GM23338 (cell line): ENCODE data around the gene PGBD2.

ENCODE experiments used
- CTCF ChIP-seq, 2 experiments: fragments of 200-600 bp in 1 of 2; sonication (generic) in 1 of 2; conservative IDR thresholded peaks; 2 replicates each; pipeline versions ENCODE4 v1.5.1 to v1.6.1; 2016 to 2017; ENCODE audit warnings: antibody characterized with exemption in 2 of 2, low read depth in 2 of 2, mild to moderate bottlenecking in 2 of 2, moderate library complexity in 1 of 2
- ETS1 ChIP-seq: IDR thresholded peaks from 2 replicates; pipeline ENCODE4 v1.6.1; 2016; ENCODE audit warnings: antibody characterized with exemption
- EZH2 ChIP-seq: fragments of 200-600 bp; sonication (generic); IDR thresholded peaks from one replicate; pipeline ENCODE4 v1.8.0; 2017; ENCODE audit warnings: antibody characterized with exemption, mild to moderate bottlenecking, low read depth; ENCODE audit not compliant: unreplicated experiment
- EZH2phosphoT487 ChIP-seq: fragments of 200-600 bp; sonication (generic); IDR thresholded peaks from one replicate; pipeline ENCODE4 v1.8.1; 2018; ENCODE audit warnings: antibody characterized with exemption; ENCODE audit not compliant: unreplicated experiment
- REST ChIP-seq: IDR thresholded peaks from one replicate; pipeline ENCODE4 v1.6.1; 2018; ENCODE audit warnings: antibody characterized with exemption; ENCODE audit not compliant: unreplicated experiment
- ZNF114 ChIP-seq: fragments of 250-450 bp; sonication (Bioruptor Pico); IDR thresholded peaks from 2 replicates; pipeline ENCODE4 v1.5.0; 2020; ENCODE audit warnings: mild to moderate bottlenecking, moderate library complexity
- ZNF462 ChIP-seq: fragments of 250-450 bp; sonication (Bioruptor Pico); IDR thresholded peaks from 2 replicates; pipeline ENCODE4 v1.5.0; 2020; ENCODE audit warnings: mild to moderate bottlenecking, moderate library complexity

- TF ChIP-seq CTCF (conservative IDR thresholded peaks at IDR 0.05; ENCODE audit: low read depth in 2 of 2) (no peak), ZNF462 (CRISPR knock-in tag) (no peak), EZH2phosphoT487 (no peak), ZNF114 (CRISPR knock-in tag) (no peak), REST (no peak), ETS1 (no peak), EZH2 (no peak)
Measured at GRCh38 chr1:248905662-248906008, 400 bp upstream of the PGBD2 start.
